A549 (cell line): ENCODE data around the gene TCP11L2. TPM values are rescaled to one million over a fixed set of nuclear protein-coding genes. Genes with fewer than 3 reads are reported as not detected.
A peak's percentile ranks its signal among the peaks of the same experiment; 100 is the strongest.

Source experiments
- ATAC-seq, 2 experiments: fragments of 200-7000 bp in 1 of 2; fragments of >200 bp in 1 of 2; cut with Nextera tagmentation in 1 of 2; cut with Tn5 transposase in 1 of 2; 3 replicates each; pipeline versions ENCODE4 v1.8.0 to v1.9.1; 2018 to 2020; ENCODE audit warnings: mild to moderate bottlenecking in 1 of 2, moderate library complexity in 1 of 2
- CTCF ChIA-PET: fragments of 300-600 bp; sonication (Branson Sonifier 250); formaldehyde crosslinking; extraction: SDS; loops from one replicate; lab custom pipeline; 2021; ENCODE audit warnings: antibody characterized with exemption, inconsistent platforms; lab: Yijun Ruan, JAX
- POLR2A ChIA-PET: fragments of 350-600 bp; formaldehyde crosslinking; extraction: SDS; loops from one replicate; lab custom pipeline; 2021; ENCODE audit warnings: antibody characterized with exemption, inconsistent platforms; lab: Yijun Ruan, JAX
- DNase-seq, 2 experiments: peaks; one replicate each; pipeline versions ENCODE4 v3.0.0 to v3.0.0-alpha.2; 2011 to 2016; ENCODE audit warnings: low read depth in 1 of 2, low spot score in 1 of 2
- FAIRE-seq: peaks from 2 replicates; lab custom pipeline; 2011; peaks lifted over from hg19 to GRCh38; lab: Jason Lieb, UNC
- H3K27ac ChIP-seq, 2 experiments: fragments of >200 bp; sonication (Bioruptor Twin); formaldehyde crosslinking; 3 replicates each; pipeline ENCODE4 v1.5.1; 2016 to 2017
- H3K4me1 ChIP-seq: fragments of >200 bp; sonication (Bioruptor Twin); formaldehyde crosslinking; 3 replicates; pipeline ENCODE4 v1.6.1; 2016
- H3K4me2 ChIP-seq: fragments of >200 bp; sonication (Bioruptor Twin); formaldehyde crosslinking; 3 replicates; pipeline ENCODE4 v1.6.1; 2016
- H3K4me3 ChIP-seq: fragments of >200 bp; sonication (Bioruptor Twin); formaldehyde crosslinking; 3 replicates; pipeline ENCODE4 v1.5.1; 2016
- H3K9me3 ChIP-seq: fragments of >200 bp; sonication (Bioruptor Twin); formaldehyde crosslinking; 3 replicates; pipeline ENCODE4 v1.6.1; 2016
- BHLHE40 ChIP-seq: IDR thresholded peaks from 2 replicates; pipeline ENCODE4 v1.6.1; 2012; ENCODE audit warnings: low read depth, low read length, inconsistent platforms
- CBX8 ChIP-seq: fragments of 200-600 bp; sonication (generic); IDR thresholded peaks from 2 replicates; pipeline ENCODE4 v1.6.1; 2016
- CEBPB ChIP-seq, 2 experiments: fragments of >200 bp in 1 of 2; sonication (Bioruptor Twin) in 1 of 2; formaldehyde crosslinking in 1 of 2; IDR thresholded peaks; 2 replicates each; pipeline ENCODE4 v1.6.1; 2012 to 2016
- EHF ChIP-seq: fragments of 250-450 bp; sonication (Bioruptor Pico); IDR thresholded peaks from 2 replicates; pipeline ENCODE4 v1.5.0; 2020; ENCODE audit warnings: mild to moderate bottlenecking
- EHMT2 ChIP-seq: fragments of 200-600 bp; sonication (generic); IDR thresholded peaks from 2 replicates; pipeline ENCODE4 v1.6.1; 2016; ENCODE audit warnings: antibody characterized with exemption, low read depth, mild to moderate bottlenecking, moderate library complexity
- EP300 ChIP-seq, 2 experiments: fragments of >200 bp; sonication (Bioruptor Twin); formaldehyde crosslinking; IDR thresholded peaks; 2 replicates in 1 of 2; 3 replicates in 1 of 2; pipeline ENCODE4 v1.6.1; 2016 to 2017
- ESRRA ChIP-seq: fragments of 150-350 bp; IDR thresholded peaks from 2 replicates; pipeline ENCODE4 v1.6.1; 2014; ENCODE audit warnings: mild to moderate bottlenecking, low read length, borderline replicate concordance
- FOSL2 ChIP-seq, 2 experiments: fragments of 450-650 bp in 1 of 2; fragments of >200 bp in 1 of 2; sonication (Bioruptor Twin) in 1 of 2; formaldehyde crosslinking; IDR thresholded peaks; 2 replicates each; pipeline versions ENCODE4 v1.5.0 to v1.6.1; 2016 to 2020; ENCODE audit warnings: mild to moderate bottlenecking in 1 of 2, moderate library complexity in 1 of 2
- FOXS1 ChIP-seq: fragments of 250-450 bp; sonication (Bioruptor Pico); IDR thresholded peaks from 2 replicates; pipeline ENCODE4 v1.5.0; 2020; ENCODE audit warnings: mild to moderate bottlenecking, moderate library complexity
- GATA3 ChIP-seq: IDR thresholded peaks from 2 replicates; pipeline ENCODE4 v1.6.1; 2012; ENCODE audit warnings: borderline replicate concordance
- HDAC2 ChIP-seq: fragments of 200-600 bp; sonication (generic); IDR thresholded peaks from 2 replicates; pipeline ENCODE4 v1.6.1; 2016
- JUNB ChIP-seq: fragments of >200 bp; sonication (Bioruptor Twin); formaldehyde crosslinking; IDR thresholded peaks from 2 replicates; pipeline ENCODE4 v1.6.1; 2016
- KDM1A ChIP-seq: fragments of 200-600 bp; sonication (generic); IDR thresholded peaks from 2 replicates; pipeline ENCODE4 v1.6.1; 2016; ENCODE audit warnings: low read depth, mild to moderate bottlenecking
- KDM5A ChIP-seq: fragments of 200-600 bp; sonication (generic); IDR thresholded peaks from 2 replicates; pipeline ENCODE4 v1.6.1; 2016; ENCODE audit warnings: antibody characterized with exemption, mild to moderate bottlenecking
- MAFK ChIP-seq: fragments of 450-650 bp; IDR thresholded peaks from 2 replicates; pipeline ENCODE4 v1.6.1; 2014; ENCODE audit not compliant: partially characterized antibody
- MAZ ChIP-seq: fragments of 150-350 bp; IDR thresholded peaks from 2 replicates; pipeline ENCODE4 v1.6.1; 2014; ENCODE audit warnings: antibody characterized with exemption, low read depth, low read length, borderline replicate concordance
- MYC ChIP-seq: IDR thresholded peaks from 2 replicates; pipeline ENCODE4 v1.6.1; 2012; ENCODE audit warnings: mild to moderate bottlenecking, inconsistent platforms, low read length, improper control_type of control experiment, borderline replicate concordance
- NFE2L2 ChIP-seq: fragments of 150-350 bp; conservative IDR thresholded peaks from 2 replicates; pipeline ENCODE4 v1.6.1; 2014; ENCODE audit warnings: low read length
- RARB ChIP-seq: fragments of 250-450 bp; sonication (Bioruptor Pico); IDR thresholded peaks from 2 replicates; pipeline ENCODE4 v1.8.0; 2021; ENCODE audit warnings: mild to moderate bottlenecking, moderate library complexity
- RCOR1 ChIP-seq: fragments of 150-350 bp; IDR thresholded peaks from 2 replicates; pipeline ENCODE4 v1.6.1; 2014; ENCODE audit warnings: antibody characterized with exemption, low read length, low read depth
- RFX5 ChIP-seq: fragments of 450-650 bp; IDR thresholded peaks from 2 replicates; pipeline ENCODE4 v1.7.1; 2014; ENCODE audit warnings: antibody characterized with exemption, mild to moderate bottlenecking, moderate library complexity
- RNF2 ChIP-seq: fragments of 200-600 bp; sonication (generic); IDR thresholded peaks from 2 replicates; pipeline ENCODE4 v1.6.1; 2016; ENCODE audit warnings: low read depth, mild to moderate bottlenecking, antibody characterized with exemption, moderate library complexity, borderline replicate concordance
- SMC3 ChIP-seq: fragments of >200 bp; sonication (Bioruptor Twin); formaldehyde crosslinking; IDR thresholded peaks from 3 replicates; pipeline ENCODE4 v1.6.1; 2018; ENCODE audit warnings: inconsistent platforms
- TFCP2L1 ChIP-seq: fragments of 250-450 bp; sonication (Bioruptor Pico); IDR thresholded peaks from 2 replicates; pipeline ENCODE4 v1.5.0; 2021; ENCODE audit warnings: mild to moderate bottlenecking
- TP53 ChIP-seq: fragments of 250-450 bp; sonication (Bioruptor Pico); IDR thresholded peaks from 2 replicates; pipeline ENCODE4 v1.5.0; 2021; ENCODE audit warnings: mild to moderate bottlenecking, moderate library complexity
- WGBS: methylation state at CpG from one replicate; pipeline ENCODE4 v1.1.6; 2017; ENCODE audit errors: missing lambda C conversion rate; 5-methylcytosine and 5-hydroxymethylcytosine counted together
- polyA plus RNA-seq, 4 experiments: library from polyadenylated mRNA; depleted of rRNA in 3 of 4; stranded (reverse); fragments of >200 nt; fragmentation: RNase III in 1 of 4; extraction: RNeasy Plus Mini Kit Qiagen cat#74134 plus additional on column Dnase treatment in 1 of 4; gene quantifications; 2 replicates in 3 of 4; 3 replicates in 1 of 4; pipeline ENCODE4 v1.2.3, GENCODE V29; 2011 to 2017
- TF ChIP-seq, protein P1 (sequence below): fragments of 250-450 bp; sonication (Bioruptor Pico); IDR thresholded peaks from 2 replicates; pipeline ENCODE4 v1.5.0; 2020; ENCODE audit warnings: low read depth, mild to moderate bottlenecking, moderate library complexity
- TF ChIP-seq, protein P2 (sequence below): fragments of >200 bp; sonication (Bioruptor Twin); formaldehyde crosslinking; IDR thresholded peaks from 2 replicates; pipeline ENCODE4 v1.6.1; 2016
- TF ChIP-seq, protein P3 (sequence below): IDR thresholded peaks from 2 replicates; pipeline ENCODE4 v1.6.1; 2012
- TF ChIP-seq, protein P4 (sequence below): IDR thresholded peaks from 2 replicates; pipeline ENCODE4 v1.6.1; 2012

Gene TCP11L2
- polyA plus RNA-seq, 2 of the 4 experiments (the other 2 are of a cell fraction) = 4.1 to 16.6 TPM

DNA sequence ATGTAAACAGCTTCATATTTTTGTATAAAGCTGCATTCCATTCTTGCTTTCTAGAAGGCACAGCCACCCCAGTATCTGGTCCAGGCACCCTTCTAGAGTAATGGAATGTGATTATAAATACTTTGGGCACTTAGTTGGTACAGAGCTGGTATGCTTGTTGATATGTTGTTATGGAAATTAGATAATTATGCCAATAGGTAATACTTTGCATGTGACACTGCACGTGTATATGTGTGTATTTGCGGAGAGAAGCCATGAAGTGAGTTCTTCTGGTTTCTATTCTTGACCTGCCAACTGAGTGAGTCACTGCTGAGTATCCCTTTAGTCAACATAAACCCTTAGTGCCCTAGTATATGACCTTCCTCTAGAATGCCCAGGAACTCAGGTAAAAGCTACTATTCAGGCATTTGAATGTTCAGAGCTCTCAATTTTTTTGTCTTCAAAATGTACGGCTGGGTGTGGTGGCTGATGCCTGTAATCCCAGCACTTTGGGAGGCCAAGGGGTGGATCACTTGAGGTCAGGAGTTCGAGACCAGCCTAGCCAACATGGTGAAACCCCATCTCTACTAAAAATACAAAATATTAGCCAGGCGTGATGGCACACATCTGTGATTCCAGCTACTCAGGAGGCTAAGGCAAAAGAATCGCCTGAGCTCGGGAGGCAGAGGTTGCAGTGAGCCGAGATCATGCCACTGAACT lies 6.2 kb upstream of the TCP11L2 start (continued):
- TF ChIP-seq TFCP2L1 (CRISPR knock-in tag) = no peak
- TF ChIP-seq CBX8 = no peak
- no peak for TF ChIP-seq SMC3
- TF ChIP-seq, protein P1, sequence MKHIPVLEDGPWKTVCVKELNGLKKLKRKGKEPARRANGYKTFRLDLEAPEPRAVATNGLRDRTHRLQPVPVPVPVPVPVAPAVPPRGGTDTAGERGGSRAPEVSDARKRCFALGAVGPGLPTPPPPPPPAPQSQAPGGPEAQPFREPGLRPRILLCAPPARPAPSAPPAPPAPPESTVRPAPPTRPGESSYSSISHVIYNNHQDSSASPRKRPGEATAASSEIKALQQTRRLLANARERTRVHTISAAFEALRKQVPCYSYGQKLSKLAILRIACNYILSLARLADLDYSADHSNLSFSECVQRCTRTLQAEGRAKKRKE (CRISPR knock-in tag) = no peak
- no peak for TF ChIP-seq EP300 (IDR thresholded peaks at IDR 0.05)
- no peak for TF ChIP-seq KDM1A
- no peak for TF ChIP-seq TP53
- 0 out of 2 replicates have a peak, but pooled peaks have one; percentile 28 for TF ChIP-seq ESRRA
- TF ChIP-seq BHLHE40 = peak; percentile 79
- TF ChIP-seq GATA3 = no peak
- no peak for TF ChIP-seq HDAC2
- TF ChIP-seq FOXS1 (CRISPR knock-in tag) = no peak
- TF ChIP-seq KDM5A = no peak
- TF ChIP-seq RNF2 = no peak

DNA sequence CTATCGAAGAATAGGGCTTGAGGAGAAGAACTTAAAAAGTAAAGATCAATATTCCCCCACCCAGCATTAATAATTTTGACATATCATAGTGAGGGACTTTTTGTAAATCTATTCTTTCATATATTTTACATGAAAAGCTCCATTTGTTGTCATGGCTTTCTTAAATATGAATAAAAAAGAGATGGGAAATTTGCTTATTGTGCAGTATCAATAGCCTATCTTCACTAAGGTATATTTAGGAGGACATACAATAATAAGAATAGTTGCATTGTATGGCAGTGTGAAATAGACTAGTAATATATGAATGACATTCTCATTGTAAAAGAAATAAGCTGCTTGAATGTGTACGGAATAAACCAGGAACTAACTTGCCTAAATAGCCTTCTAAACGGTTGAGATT lies 5.5 kb upstream of the TCP11L2 start:
- POLR2A ChIA-PET = no interaction called here
- Histone ChIP-seq H3K4me3 (no peak overlapping the region), H3K27ac (peak overlapping the region in 1 of 2 experiments; percentile 57; a peak in 1 of 6 replicates), H3K9me3 (no peaks in the 10 kb centered on the region), H3K4me2 (no peak overlapping the region), H3K4me1 (peaks cover 23% of the 10 kb centered on the region)
- DNase-seq (no peak), ATAC-seq (no peak), FAIRE-seq (no peak)
- CTCF ChIA-PET = interaction anchor here (0.6 to 3.7 kb wide), 4 partner anchors 14 to 1113 kb away, joined by 4 to 19 read pairs (median 10); partner anchors contain the start of gene POLR3B
- peak; percentile 70 for TF ChIP-seq MAFK
- TF ChIP-seq, protein P2, sequence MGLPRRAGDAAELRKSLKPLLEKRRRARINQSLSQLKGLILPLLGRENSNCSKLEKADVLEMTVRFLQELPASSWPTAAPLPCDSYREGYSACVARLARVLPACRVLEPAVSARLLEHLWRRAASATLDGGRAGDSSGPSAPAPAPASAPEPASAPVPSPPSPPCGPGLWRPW = no peak
- WGBS = 91% methylated on average over 3 of the region's 3 CpGs

DNA sequence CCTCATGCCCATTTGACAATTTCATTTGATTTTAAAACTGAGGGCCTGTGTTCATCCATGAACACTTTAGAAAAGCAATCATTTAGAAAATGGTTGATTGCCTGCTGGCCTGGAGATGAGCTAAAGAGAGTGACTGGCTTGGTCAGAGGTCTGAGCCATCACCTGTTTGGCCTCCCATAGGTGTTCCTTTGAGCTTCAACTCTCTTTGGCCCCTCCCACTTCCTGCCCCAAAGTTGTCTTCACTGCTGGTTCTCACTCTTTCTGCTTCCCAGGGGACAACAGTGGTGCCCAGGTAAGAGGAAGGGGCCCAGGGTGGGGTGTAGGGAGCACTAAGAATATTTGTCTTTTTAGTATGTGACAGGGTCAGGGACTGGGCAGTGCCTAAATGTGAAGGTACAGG lies 4.9 kb upstream of the TCP11L2 start:
- peaks cover 23% of the 10 kb centered on the region for H3K4me1 ChIP-seq
- 0 out of 6 replicates have a peak overlapping the region, but pooled peaks of 1 of the 2 experiments have one; percentile 5 for H3K27ac ChIP-seq
- ChIA-PET CTCF (interaction anchor here (0.9 to 3.7 kb wide), 2 partner anchors 15 to 71 kb away, joined by 6 to 19 read pairs; no protein-coding TSS in a partner anchor), POLR2A (no interaction called here)
- H3K4me2 ChIP-seq = no peak overlapping the region
- FAIRE-seq (no peak), DNase-seq (no peak), ATAC-seq (no peak)
- H3K4me3 ChIP-seq = no peak overlapping the region
- TF ChIP-seq EHMT2 (no peak), SMC3 (no peak), RNF2 (no peak), CEBPB (IDR thresholded peaks at IDR 0.05) (no peak), NFE2L2 (no peak), MAZ (no peak), MAFK (no peak), HDAC2 (no peak), ESRRA (no peak), EHF (CRISPR knock-in tag) (no peak), RARB (no peak), MYC (no peak), FOSL2 (IDR thresholded peaks at IDR 0.05) (no peak), FOSL2 (CRISPR knock-in tag; IDR thresholded peaks at IDR 0.05) (no peak), BHLHE40 (no peak), RFX5 (no peak), EP300 (IDR thresholded peaks at IDR 0.05) (no peak), JUNB (no peak), RCOR1 (no peak)
- TF ChIP-seq, protein P3, sequence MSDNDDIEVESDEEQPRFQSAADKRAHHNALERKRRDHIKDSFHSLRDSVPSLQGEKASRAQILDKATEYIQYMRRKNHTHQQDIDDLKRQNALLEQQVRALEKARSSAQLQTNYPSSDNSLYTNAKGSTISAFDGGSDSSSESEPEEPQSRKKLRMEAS = no peak
- TF ChIP-seq, protein P4, sequence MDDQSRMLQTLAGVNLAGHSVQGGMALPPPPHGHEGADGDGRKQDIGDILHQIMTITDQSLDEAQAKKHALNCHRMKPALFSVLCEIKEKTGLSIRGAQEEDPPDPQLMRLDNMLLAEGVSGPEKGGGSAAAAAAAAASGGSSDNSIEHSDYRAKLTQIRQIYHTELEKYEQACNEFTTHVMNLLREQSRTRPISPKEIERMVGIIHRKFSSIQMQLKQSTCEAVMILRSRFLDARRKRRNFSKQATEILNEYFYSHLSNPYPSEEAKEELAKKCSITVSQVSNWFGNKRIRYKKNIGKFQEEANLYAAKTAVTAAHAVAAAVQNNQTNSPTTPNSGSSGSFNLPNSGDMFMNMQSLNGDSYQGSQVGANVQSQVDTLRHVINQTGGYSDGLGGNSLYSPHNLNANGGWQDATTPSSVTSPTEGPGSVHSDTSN = no peak
- H3K9me3 ChIP-seq = no peaks in the 10 kb centered on the region
